Caco-2 (cell line): ENCODE data around the gene KCNAB1. TPM values are rescaled to one million over a fixed set of nuclear protein-coding genes. Genes with fewer than 3 reads are reported as not detected.

Source experiments
- BruUV-seq: library from RNA; stranded (reverse); fragments of 400-500 nt; replicated peaks from 2 replicates; lab custom pipeline; 2021; lab: Mats Ljungman, UMichigan
- CTCF ChIA-PET: fragments of 300-600 bp; sonication (Branson Sonifier 250); formaldehyde crosslinking; loops from one replicate; lab custom pipeline; 2022; ENCODE audit warnings: antibody characterized with exemption; lab: Charles Lee
- POLR2A ChIA-PET: fragments of 300-600 bp; sonication (Branson Sonifier 250); formaldehyde crosslinking; loops from one replicate; lab custom pipeline; 2022; ENCODE audit warnings: antibody characterized with exemption; lab: Charles Lee
- DNase-seq, 2 experiments: peaks; one replicate each; pipeline versions ENCODE4 v3.0.0 to v3.0.0-alpha.2; 2020 to 2022
- H3K27me3 ChIP-seq: replicated peaks from 2 replicates; pipeline ENCODE4 v1.6.0; 2011; ENCODE audit warnings: low read length; ENCODE audit not compliant: control insufficient read depth, insufficient read depth
- H3K36me3 ChIP-seq: 2 replicates; pipeline ENCODE4 v1.5.1; 2011; ENCODE audit warnings: low read length; ENCODE audit not compliant: control insufficient read depth, insufficient read depth
- H3K4me1 ChIP-seq: fragments of 250-450 bp; sonication (Bioruptor Pico); 2 replicates; pipeline ENCODE4 v1.5.1; 2020; ENCODE audit warnings: mild to moderate bottlenecking
- H3K4me3 ChIP-seq: 2 replicates; pipeline ENCODE4 v1.5.1; 2011; ENCODE audit warnings: low read depth, mild to moderate bottlenecking, control low read depth, low read length
- H3K9me3 ChIP-seq: fragments of 250-450 bp; sonication (Bioruptor Pico); 2 replicates; pipeline ENCODE4 v1.5.1; 2020; ENCODE audit warnings: mild to moderate bottlenecking, moderate library complexity
- H3K27ac Mint-ChIP-seq: one replicate; pipeline ENCODE4 v1.8.0; 2022; ENCODE audit warnings: mixed read lengths; ENCODE audit not compliant: unreplicated experiment
- H3K27me3 Mint-ChIP-seq: one replicate; pipeline ENCODE4 v1.8.0; 2022; ENCODE audit warnings: mixed read lengths; ENCODE audit not compliant: insufficient read depth, unreplicated experiment
- H3K36me3 Mint-ChIP-seq: one replicate; pipeline ENCODE4 v1.8.0; 2022; ENCODE audit warnings: mild to moderate bottlenecking, mixed read lengths; ENCODE audit not compliant: insufficient read depth, unreplicated experiment
- H3K4me1 Mint-ChIP-seq: one replicate; pipeline ENCODE4 v1.8.0; 2022; ENCODE audit warnings: low read depth, mixed read lengths; ENCODE audit not compliant: unreplicated experiment
- H3K4me3 Mint-ChIP-seq: one replicate; pipeline ENCODE4 v1.8.0; 2022; ENCODE audit warnings: mild to moderate bottlenecking, moderate library complexity, mixed read lengths; ENCODE audit not compliant: unreplicated experiment
- H3K9me3 Mint-ChIP-seq: one replicate; pipeline ENCODE4 v1.8.0; 2022; ENCODE audit warnings: mixed read lengths; ENCODE audit not compliant: unreplicated experiment
- CTCF ChIP-seq, 2 experiments: fragments of 200-600 bp in 1 of 2; IDR thresholded peaks; 1 replicate in 1 of 2; 2 replicates in 1 of 2; pipeline versions ENCODE4 v1.5.1 to v1.8.0; 2011 to 2022; ENCODE audit warnings: antibody characterized with exemption in 1 of 2, control low read depth in 1 of 2, inconsistent platforms in 1 of 2, low read depth in 1 of 2, low read length in 1 of 2, mild to moderate bottlenecking in 1 of 2, moderate library complexity in 1 of 2; ENCODE audit not compliant: insufficient read depth in 1 of 2, severe bottlenecking in 1 of 2, unreplicated experiment in 1 of 2
- intact Hi-C: fragments of 100-400 bp; cut with micrococcal nuclease; formaldehyde crosslinking; loops from one replicate; pipeline ENCODE4 v1.10.0; 2022; ENCODE audit not compliant: unreplicated experiment
- total RNA-seq: library from RNA; stranded (reverse); gene quantifications from 2 replicates; pipeline ENCODE4 v1.2.3, GENCODE V29; 2022

The KCNAB1 gene
- total RNA-seq, 1 experiment from 2014 or later: 0.14 TPM

GRCh38 chr3:156293566-156293965 lies 173.2 kb downstream of the KCNAB1 start:
- Mint-ChIP-seq H3K27ac (no peak overlapping the region), H3K36me3 (no peaks in the 10 kb centered on the region), H3K4me1 (no peaks in the 10 kb centered on the region), H3K27me3 (peaks cover 9% of the 10 kb centered on the region), H3K4me3 (no peak overlapping the region), H3K9me3 (no peaks in the 10 kb centered on the region)
- ChIA-PET CTCF (no interaction called here), POLR2A (no interaction called here)
- TF ChIP-seq CTCF (IDR thresholded peaks at IDR 0.05; ENCODE audit: insufficient read depth in 1 of 2, low read depth in 1 of 2, low read length in 1 of 2, severe bottlenecking in 1 of 2, unreplicated experiment in 1 of 2): no peak
- no TSS peak for BruUV-seq
- Histone ChIP-seq H3K9me3 (no peaks in the 10 kb centered on the region), H3K4me3 (no peak overlapping the region), H3K36me3 (no peaks in the 10 kb centered on the region), H3K27me3 (no peaks in the 10 kb centered on the region), H3K4me1 (no peaks in the 10 kb centered on the region)
- no peak for DNase-seq
- intact Hi-C loops: no loop called here

GRCh38 chr3:156297582-156297981 lies 177.2 kb downstream of the KCNAB1 start:
- POLR2A ChIA-PET: no interaction called here

GRCh38 chr3:156298014-156298413 lies 177.6 kb downstream of the KCNAB1 start:
- ChIA-PET POLR2A (no interaction called here), CTCF (no interaction called here)
- no peaks in the 10 kb centered on the region for H3K36me3 ChIP-seq
- H3K27ac Mint-ChIP-seq: no peak overlapping the region
- peaks cover 5% of the 10 kb centered on the region for H3K27me3 Mint-ChIP-seq
- TF ChIP-seq CTCF (IDR thresholded peaks at IDR 0.05; ENCODE audit: insufficient read depth in 1 of 2, low read depth in 1 of 2, low read length in 1 of 2, severe bottlenecking in 1 of 2, unreplicated experiment in 1 of 2): no peak
- H3K4me1 Mint-ChIP-seq: no peaks in the 10 kb centered on the region
- no peaks in the 10 kb centered on the region for H3K9me3 Mint-ChIP-seq
- H3K9me3 ChIP-seq: no peaks in the 10 kb centered on the region
- H3K36me3 Mint-ChIP-seq: no peaks in the 10 kb centered on the region
- H3K4me3 ChIP-seq: no peak overlapping the region
- no peaks in the 10 kb centered on the region for H3K27me3 ChIP-seq
- no peak overlapping the region for H3K4me3 Mint-ChIP-seq
- no TSS peak for BruUV-seq
- DNase-seq: no peak
- H3K4me1 ChIP-seq: no peaks in the 10 kb centered on the region
- intact Hi-C loops: no loop called here

More at GRCh38 chr3:156297582-156297981, 177.2 kb downstream of the KCNAB1 start:
- CTCF ChIA-PET: no interaction called here
- no peaks in the 10 kb centered on the region for H3K4me1 Mint-ChIP-seq
- H3K27me3 Mint-ChIP-seq: peaks cover 5% of the 10 kb centered on the region
- no peaks in the 10 kb centered on the region for H3K36me3 ChIP-seq
- no peaks in the 10 kb centered on the region for H3K27me3 ChIP-seq
- BruUV-seq: no TSS peak
- H3K4me3 Mint-ChIP-seq: no peak overlapping the region
- no peaks in the 10 kb centered on the region for H3K9me3 Mint-ChIP-seq
- H3K9me3 ChIP-seq: no peaks in the 10 kb centered on the region
- no peak for TF ChIP-seq CTCF (IDR thresholded peaks at IDR 0.05; ENCODE audit: insufficient read depth in 1 of 2, low read depth in 1 of 2, low read length in 1 of 2, severe bottlenecking in 1 of 2, unreplicated experiment in 1 of 2)
- H3K36me3 Mint-ChIP-seq: no peaks in the 10 kb centered on the region
- H3K27ac Mint-ChIP-seq: no peak overlapping the region
- H3K4me1 ChIP-seq: no peaks in the 10 kb centered on the region
- no peak for DNase-seq
- intact Hi-C loops: no loop called here
- H3K4me3 ChIP-seq: no peak overlapping the region
